Spleen (tissue), 7 donors: Measurements from ENCODE around the gene ETFB.

ENCODE experiments used
- CTCF ChIP-seq, 11 experiments: fragments of 200-600 bp in 7 of 11; fragments of 450-650 bp in 4 of 11; sonication (generic) in 4 of 11; IDR thresholded peaks in 8 of 11; conservative IDR thresholded peaks in 3 of 11; 1 replicate in 7 of 11; 2 replicates in 4 of 11; pipeline versions ENCODE4 v1.4.0 to v1.8.0; 2016 to 2021; ENCODE audit warnings: antibody characterized with exemption in 11 of 11, inconsistent platforms in 4 of 11, mild to moderate bottlenecking in 1 of 11
- POLR2A ChIP-seq, 3 donors: fragments of 450-650 bp; IDR thresholded peaks; one replicate each; pipeline ENCODE4 v1.5.1; 2017; ENCODE audit warnings: antibody characterized with exemption in 3 of 3, mild to moderate bottlenecking in 1 of 3
- POLR2AphosphoS5 ChIP-seq, 3 donors: sonication (generic); formaldehyde crosslinking; IDR thresholded peaks; one replicate each; pipeline ENCODE4 v1.5.1; 2017; ENCODE audit warnings: antibody characterized with exemption in 3 of 3
- donor health status: DM: no; HTN: no; CAD: no; lungs with moderate emphysema.
- donor health status: DM: no; HTN: no; CAD: no.
- donor health status: DM: no; HTN: no; CAD: no.

DNA sequence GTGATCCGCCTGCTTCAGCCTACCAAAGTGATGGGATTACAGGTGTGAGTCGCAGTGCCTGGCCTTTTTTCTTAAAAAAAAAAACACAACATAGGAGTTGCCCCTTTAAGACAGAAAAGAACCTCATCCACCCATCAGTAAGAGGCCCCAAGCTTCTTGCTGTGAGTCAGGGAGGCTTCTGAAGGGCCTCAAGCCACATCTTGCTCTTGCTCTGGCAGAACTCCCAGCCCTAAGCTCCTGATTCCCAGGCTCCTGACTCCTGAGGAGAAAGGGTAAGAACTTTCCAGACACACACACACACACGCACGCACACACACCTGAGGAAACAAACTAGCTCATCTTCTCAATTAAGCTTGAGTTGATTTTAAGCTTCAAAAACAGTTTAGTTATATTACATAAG is 6.9 kb downstream of the ETFB start:
- no peak for TF ChIP-seq POLR2A (IDR thresholded peaks at IDR 0.05)
- no peak for TF ChIP-seq CTCF (IDR thresholded peaks at IDR 0.05 in 8 of 11, conservative IDR thresholded peaks at IDR 0.05 in 3 of 11)
- TF ChIP-seq POLR2AphosphoS5 (IDR thresholded peaks at IDR 0.05): no peak
